Keratinocyte (primary cell): ENCODE measurements around the gene BRINP1.

Experiments
- CTCF ChIP-seq, 3 experiments: IDR thresholded peaks in 1 of 3; conservative IDR thresholded peaks in 1 of 3; optimal IDR thresholded peaks in 1 of 3; 2 replicates in 2 of 3; 3 replicates in 1 of 3; pipeline versions ENCODE3 to v1.5.1; 2011; ENCODE audit warnings: low read length in 3 of 3, mild to moderate bottlenecking in 3 of 3, moderate library complexity in 2 of 3, control low read depth in 1 of 3, inconsistent platforms in 1 of 3; ENCODE audit not compliant: insufficient read depth in 2 of 3; ENCODE audit errors: extremely low read depth in 1 of 3
- EZH2 ChIP-seq: IDR thresholded peaks from one replicate; pipeline ENCODE4 v1.6.1; 2012; ENCODE audit warnings: inconsistent platforms, mild to moderate bottlenecking, low read length, moderate library complexity

- no peak for TF ChIP-seq CTCF (optimal IDR thresholded peaks at IDR 0.05 in 1 of 3, IDR thresholded peaks at IDR 0.05 in 1 of 3, conservative IDR thresholded peaks at IDR 0.05 in 1 of 3; ENCODE audit: extremely low read depth in 1 of 3, insufficient read depth in 2 of 3, low read length in 3 of 3)
- no peak for TF ChIP-seq EZH2
Observed at GRCh38 chr9:119175581-119175980, 193.7 kb downstream of the BRINP1 start.
